ENCODE results near the gene POLR2L.

POLR2L gene

DNA sequence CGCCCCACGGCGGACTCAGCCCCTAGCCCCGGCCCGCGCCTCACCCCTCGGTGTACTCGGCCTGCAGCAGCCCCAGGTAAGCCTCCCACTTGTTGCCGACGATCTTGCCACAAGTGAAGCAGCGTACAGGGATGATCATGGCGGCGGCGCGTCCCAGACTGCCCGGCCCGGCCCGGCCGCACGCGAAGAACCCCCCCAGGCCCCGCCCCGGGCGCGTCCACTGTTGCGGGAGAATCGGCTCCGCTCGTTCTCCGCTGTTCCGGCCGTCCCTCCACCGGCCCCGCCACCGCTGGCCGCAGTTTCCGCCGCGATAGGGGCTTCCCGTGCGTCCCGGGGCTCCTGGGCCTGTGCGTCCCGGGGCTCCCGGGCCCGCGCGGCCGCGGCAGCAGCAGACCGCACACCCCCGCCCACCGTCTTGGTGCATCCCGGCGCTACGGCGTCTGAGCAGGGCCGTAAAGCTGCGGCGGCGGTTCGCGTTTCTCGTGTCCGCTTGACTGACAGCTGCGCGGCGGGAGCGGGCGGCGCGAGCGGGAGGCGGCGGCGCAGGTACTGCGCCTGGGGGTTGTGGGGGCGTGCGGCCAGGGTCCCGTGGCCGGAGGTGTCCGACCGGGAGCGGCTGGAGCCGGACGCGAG, at the start of gene POLR2L, which contains the start of gene TSPAN4:
Gene POLR2L (minus strand): TSS at position 160 of the 633 bp plus-strand sequence. CDS start 21 bp downstream, at position 139.
Gene TSPAN4 (plus strand): TSS at position 483 of the 633 bp plus-strand sequence. CDS start 7,453 bp downstream, outside the sequence.
- peak; percentile 80 for DNase-seq (ENCODE audit: low read depth)

DNA sequence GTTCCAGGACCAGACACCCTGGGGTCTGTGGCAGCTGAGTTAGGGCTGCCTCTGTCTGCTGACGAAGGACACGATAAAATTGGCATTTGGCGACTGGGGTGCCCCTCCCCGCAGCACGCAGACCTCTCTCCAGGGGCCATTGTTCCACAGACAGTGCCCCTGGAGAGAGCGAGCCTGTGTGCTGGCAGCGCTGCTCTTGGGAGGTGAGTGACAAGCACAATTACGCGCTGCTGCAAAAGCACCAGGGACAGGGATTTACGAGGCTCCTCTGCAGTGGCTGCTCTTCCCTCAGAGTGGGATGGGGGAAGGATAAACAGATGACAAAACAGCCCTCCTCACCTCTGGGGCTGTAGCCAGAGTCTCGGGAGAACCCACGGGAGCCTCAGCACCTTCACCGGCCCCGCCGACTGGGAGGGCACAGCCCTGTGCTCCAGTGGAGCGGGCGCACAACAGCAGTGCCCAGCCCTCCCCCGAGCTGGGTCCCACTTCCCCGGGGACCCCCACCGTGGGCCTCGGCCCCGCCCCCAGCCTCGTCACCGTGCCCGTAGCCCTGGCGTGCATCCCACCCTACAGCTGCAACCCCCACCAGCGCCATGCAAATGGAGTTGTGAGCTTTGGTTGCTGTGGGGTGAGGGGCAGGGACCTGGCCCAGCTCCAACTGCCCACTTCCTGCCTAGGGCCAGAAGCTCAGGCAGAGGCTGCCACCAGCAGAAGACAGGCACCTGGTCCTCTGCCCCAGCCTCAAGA, 48.6 kb upstream of the POLR2L start:
- no peak for DNase-seq (ENCODE audit: low read depth)

- no peak for DNase-seq (ENCODE audit: low read depth)
These were observed 47.6 kb upstream of the POLR2L start for GRCh38 chr11:889687-890475.

- no peak for DNase-seq (ENCODE audit: low read depth)
These were observed 46.9 kb upstream of the POLR2L start for GRCh38 chr11:889257-889656.

DNA sequence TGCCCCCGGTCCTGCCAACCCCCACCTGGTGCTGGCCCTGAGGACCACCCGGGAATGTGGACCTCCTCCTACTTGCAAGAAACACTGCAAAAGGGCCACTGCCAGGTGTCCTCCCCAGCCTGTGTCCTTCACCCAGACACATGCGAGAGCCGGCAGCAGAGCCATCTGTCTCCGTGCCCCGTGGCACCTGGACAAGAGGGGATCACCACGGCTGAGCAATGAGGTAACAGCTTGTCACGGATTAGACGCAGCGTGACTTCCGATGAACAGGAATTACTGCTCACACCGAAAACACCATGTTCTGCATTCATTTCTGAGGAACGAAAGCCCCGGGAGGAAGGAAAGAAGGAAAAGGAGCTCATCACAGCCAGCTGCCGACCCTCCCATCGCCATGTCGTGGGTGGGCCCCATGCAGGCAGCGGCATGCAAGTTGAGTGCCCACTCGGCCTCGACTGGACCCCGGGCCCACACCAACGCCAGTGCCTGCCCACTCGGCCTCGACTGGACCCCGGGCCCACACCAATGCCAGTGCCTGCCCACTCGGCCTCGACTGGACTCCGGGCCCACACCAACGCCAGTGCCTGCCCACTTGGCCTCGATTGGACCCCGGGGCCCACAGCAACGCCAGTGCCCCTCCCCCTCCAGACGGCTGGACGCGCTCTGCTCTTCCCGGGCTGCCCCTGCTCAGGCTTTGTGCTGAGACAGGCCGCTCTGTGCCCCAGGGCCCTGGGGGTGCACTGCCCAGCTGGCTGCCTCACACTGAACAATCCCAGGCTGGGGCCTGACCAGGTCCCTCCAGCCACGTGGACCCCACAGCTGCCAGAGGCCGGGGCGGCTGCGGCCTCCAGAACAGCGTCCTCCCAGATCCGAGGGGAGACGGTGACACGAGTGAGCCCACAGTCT, 46.2 kb upstream of the POLR2L start:
- DNase-seq (ENCODE audit: low read depth): no peak

GRCh38 chr11:887589-887988, 45.3 kb upstream of the POLR2L start:
- DNase-seq (ENCODE audit: low read depth): no peak

- no peak for DNase-seq (ENCODE audit: low read depth)
These were observed 44.2 kb upstream of the POLR2L start for GRCh38 chr11:886568-886967.

DNA sequence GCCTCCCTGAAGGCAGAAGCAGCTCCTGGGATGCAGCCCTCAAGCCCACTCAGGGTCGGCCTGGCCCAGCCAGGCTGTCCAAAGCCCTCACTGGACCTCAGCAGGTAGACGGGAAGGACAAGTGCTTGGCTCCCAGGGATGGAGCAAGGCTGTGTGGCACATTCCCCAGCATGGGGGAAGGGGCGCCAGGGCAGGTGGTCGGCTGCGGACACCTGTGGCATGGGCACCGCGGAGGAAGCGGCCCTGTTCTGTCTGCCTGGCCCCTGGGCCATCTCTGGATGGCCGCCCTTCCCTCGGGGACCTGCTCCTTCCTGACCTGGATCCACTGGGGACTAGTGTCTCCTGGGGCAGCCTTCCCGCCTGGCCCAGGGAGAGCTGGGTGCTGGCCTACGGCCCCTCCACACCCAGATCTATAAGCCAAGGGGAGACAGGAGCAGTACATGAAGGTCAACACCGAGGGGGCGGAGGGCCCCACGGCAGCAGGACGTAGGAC, 42.3 kb upstream of the POLR2L start:
- DNase-seq (ENCODE audit: low read depth): no peak

- DNase-seq (ENCODE audit: low read depth): no peak
These were observed 41.2 kb upstream of the POLR2L start for GRCh38 chr11:883527-883926.

DNA sequence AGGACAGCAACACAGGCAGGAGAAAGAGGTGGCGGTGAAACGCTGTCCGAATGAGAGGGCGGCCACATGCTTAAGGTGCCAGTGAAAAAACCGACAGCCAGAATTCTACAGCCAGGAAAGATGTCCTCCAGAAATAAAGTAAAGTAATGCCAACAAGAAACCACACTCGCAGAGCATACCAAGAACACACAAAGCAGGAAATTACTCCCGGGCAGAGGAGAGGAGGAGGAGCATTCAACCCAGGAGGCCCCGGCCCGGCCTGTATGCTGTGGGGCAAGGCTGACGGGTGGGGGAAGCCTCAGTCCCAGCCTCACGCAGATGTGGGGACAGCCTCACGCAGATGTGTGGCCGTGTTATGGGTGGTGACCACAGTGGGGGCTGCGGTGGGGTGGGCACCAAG, 40.3 kb upstream of the POLR2L start:
- no peak for DNase-seq (ENCODE audit: low read depth)

- no peak for DNase-seq (ENCODE audit: low read depth)
These were observed 38.1 kb upstream of the POLR2L start for GRCh38 chr11:880447-880846.

DNA sequence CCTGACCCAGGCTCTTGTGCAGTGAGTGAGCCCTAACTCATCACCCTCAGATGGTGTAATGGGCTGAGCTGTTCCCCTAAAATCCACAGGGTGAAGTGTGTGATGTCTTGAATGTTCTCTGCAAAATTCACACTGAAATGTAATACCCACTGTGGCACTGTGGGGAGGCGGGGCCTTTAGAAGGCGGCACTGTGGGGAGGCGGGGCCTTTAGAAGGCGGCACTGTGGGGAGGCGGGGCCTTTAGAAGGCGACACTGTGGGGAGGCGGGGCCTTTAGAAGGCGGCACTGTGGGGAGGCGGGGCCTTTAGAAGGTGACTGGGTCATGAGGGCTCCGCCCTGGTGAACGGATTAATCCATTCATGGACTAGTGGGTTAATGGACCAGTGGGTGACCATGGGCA, 35.2 kb upstream of the POLR2L start:
- DNase-seq (ENCODE audit: low read depth): no peak

DNA sequence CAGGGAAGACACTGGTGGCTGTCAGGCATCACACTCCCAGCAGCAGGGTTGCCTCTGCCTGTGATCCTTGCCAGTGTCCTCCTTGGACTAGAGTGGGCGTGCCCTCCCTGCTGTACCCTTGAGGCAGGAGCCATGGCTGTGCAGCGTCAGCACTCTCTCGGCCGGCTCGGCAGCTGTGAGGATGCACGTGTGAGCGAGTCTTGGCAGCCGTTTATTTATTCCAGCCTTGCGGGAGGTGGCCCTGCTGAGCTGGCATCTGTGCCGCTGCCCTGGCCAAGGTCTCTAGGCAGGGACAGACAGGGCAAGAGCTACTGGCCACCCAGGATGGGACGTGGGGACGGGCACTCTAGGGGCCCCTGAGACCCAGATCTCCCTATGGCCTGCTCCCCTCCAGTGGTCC, 34.2 kb upstream of the POLR2L start:
- no peak for DNase-seq (ENCODE audit: low read depth)

DNA sequence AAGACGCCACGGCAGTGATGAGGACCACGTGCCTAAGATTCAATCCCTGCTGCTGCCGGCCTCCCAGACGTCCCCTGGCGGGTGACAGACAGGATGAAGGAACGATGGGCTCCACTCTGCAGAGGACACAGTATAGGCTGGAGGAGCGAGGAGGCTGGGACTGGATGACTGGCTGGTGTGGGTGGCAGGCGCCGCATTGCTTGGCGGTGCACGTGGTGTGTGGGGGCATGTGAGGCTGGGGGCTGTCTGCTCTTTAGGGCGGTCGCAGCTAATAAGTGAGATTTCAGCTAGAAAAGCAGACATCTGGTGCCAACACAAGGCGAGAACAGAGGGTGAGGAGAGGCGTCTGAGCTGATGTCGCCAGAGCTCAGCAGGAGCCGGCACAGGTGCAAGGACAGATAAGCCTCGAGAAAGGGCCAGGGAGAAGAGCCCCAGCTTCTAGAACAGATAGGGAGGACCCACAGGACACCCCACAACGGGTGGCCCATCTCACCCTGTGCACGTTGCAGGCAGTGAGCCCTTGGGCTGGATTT, 33.5 kb upstream of the POLR2L start:
- DNase-seq (ENCODE audit: low read depth): no peak

- no peak for DNase-seq (ENCODE audit: low read depth)
These were observed 32.9 kb upstream of the POLR2L start for GRCh38 chr11:875203-875602.

- DNase-seq (ENCODE audit: low read depth): no peak
These were observed 31.4 kb upstream of the POLR2L start for GRCh38 chr11:873706-874105.

DNA sequence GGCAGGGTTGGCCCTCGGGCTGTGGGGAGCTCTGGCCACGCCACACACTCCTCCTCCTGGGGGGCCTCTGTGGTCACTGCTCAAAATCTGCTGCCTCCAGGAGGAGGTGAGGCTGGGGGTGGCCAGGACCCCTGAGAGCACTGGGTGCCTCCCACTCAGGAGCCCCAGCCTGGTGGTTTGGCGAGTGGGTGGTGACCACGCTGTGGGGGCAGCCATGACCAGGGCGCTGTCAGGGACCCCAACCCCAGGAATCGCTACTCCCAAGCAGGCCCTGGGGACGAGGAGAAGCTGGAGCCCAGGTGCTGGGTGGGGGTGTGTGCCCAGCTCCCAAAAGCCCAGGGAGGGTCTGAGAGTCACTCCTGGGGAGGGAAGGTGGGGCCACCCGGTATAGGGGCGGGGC, 30.5 kb upstream of the POLR2L start:
- no peak for DNase-seq (ENCODE audit: low read depth)

DNA sequence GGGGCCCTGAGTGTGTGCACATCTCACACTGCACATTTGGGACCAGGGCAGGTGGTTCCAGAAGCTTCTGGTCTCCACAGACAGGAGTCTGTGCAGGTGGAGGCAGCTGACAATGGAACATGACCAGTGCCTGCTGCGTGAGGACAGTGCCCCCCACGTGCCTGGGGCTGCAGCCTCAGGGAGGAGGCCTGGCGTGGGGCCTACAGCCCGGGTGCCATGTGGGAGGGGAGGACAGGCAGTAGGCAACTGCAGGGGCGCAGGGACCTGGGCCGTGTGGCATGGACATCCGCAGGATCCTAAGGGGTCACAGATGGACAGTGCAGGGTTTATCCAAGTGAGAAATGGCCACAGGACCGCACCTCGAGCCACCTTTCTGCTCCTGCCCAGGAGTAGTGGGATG, 29.1 kb upstream of the POLR2L start:
- no peak for DNase-seq (ENCODE audit: low read depth)

DNA sequence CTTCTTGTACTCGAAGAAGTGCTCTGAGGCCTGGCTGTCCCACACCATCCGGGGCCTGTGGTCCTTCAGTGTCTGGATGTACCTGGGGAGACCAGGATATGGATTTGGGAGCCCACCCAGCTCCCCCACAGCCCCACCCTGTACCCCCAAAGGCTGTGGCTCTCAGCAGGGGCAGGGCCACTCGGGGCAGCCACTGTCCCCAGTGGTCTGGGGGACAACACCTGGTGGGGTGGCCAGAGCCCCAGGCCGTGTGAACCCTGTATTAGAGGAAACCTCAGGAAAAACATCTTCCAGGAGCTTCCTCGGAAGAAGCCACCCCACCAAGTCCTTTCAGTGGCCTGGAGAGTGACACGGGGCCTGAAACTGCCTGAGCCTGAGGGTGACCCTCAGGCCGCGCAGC, 28.1 kb upstream of the POLR2L start:
- DNase-seq (ENCODE audit: low read depth): no peak

DNA sequence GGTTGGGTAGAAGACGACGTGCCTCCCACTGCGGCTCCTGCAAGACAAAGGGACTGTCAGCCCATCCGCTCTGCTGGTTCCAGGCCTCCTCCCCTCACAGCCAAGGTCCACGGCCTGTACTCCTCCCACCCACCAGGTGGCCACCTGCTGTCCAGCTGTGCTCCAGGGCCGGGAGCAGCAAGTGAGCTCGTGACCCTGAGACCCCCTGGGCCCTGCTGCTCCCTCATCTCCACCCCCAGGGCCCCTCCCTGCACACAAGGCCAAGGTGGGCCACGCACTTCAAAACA, 27.7 kb upstream of the POLR2L start:
- no peak for DNase-seq (ENCODE audit: low read depth)

DNA sequence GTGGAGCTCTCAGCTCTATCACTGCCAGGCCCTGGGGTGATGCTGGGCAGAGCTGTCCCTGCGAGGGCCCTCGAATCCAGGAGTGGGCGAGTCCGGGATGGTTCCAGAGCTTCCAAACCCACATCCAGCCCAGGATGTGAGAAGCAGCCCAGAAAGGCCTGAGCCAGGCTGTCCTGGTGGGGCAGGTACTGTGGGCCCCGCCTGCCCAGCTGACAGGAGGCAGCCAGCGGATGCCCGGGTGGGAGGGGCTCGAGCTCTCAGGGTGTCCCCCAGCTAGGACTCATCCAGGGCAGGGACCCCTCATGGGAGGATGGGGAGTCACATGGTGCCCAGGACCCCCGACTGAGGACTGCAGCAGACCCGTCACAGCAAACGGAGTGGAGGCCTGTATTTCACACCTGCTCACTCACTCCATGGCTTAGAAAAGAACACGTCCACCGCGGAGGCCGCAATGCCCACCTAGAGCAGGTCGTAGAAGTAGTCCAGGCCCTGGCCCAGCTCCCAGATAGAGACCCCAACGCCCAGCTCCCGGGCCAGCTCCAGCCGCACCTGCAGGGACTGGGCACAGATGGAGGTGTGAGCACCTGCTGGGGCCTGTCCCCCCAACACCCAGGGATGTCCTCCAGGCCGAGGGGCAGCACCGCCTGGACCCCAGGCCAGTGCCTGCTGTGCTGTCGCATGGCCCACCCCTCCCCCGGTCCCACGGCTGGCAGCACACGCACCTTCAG, 27.2 kb upstream of the POLR2L start:
- no peak for DNase-seq (ENCODE audit: low read depth)
